HG03159 (cell line): ENCODE results near the gene PPP2R5A.

Experiments
- ATAC-seq: cut with Tn5 transposase; IDR thresholded peaks from one replicate; pipeline ENCODE4 v1.9.1; 2021; ENCODE audit warnings: mild to moderate bottlenecking, moderate library complexity; ENCODE audit not compliant: unreplicated experiment

PPP2R5A gene

DNA sequence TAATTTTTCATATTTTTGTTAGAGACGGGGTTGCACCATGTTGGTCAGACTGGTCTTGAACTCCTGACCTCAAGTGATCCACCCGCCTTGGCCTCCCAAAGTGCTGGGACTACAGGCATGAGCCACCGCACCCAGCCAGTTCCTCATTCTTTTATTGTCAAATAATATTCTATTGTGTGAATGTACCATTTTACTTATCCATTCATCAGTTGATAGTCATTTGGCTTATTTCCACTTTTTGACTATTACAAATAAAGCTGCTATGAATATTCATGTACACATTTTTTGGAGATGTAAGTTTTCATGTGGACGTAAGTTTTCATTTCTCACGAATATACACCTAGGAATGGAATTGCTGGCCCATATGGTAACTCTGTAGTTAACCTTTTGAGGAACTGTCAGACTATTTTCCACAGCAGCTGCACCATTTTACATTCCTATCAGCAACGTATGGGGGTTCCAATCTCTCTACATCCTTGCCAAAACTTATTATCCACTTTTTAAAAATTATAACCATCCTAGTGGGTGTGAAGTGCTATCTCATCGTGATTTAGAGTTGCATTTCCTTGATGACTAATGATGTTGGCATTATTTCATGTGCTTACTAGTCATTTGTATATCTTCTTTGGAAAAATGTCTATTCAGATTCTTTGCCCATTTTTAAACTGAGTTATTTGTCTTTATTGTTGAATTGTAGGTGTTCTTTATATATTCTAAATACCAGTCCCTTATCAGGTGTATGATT lies 116.8 kb downstream of the PPP2R5A start:
- ATAC-seq: no peak

GRCh38 chr1:212402666-212403321 lies 117.6 kb downstream of the PPP2R5A start:
- ATAC-seq: no peak

GRCh38 chr1:212410231-212410820 lies 125.1 kb downstream of the PPP2R5A start:
- no peak for ATAC-seq
